Tongue (tissue), 2 donors: ENCODE results near the gene ARHGEF4. TPM values are rescaled to one million over a fixed set of nuclear protein-coding genes. Genes with fewer than 3 reads are reported as not detected.

Source experiments
- DNase-seq: peaks from one replicate; pipeline ENCODE4 v3.0.0-alpha.2; 2015
- total RNA-seq: library from RNA; depleted of rRNA; stranded (reverse); fragments of >200 nt; gene quantifications from one replicate; pipeline ENCODE4 v1.2.3, GENCODE V29; 2014

Gene ARHGEF4
- total RNA-seq, 1 donor from 2014 or later, result 48.5 TPM

GRCh38 chr2:131016826-131017741, 180.4 kb downstream of the ARHGEF4 start:
- peak; percentile 32 for DNase-seq

- no peak for DNase-seq
Observed at GRCh38 chr2:131022731-131023130, 186.0 kb downstream of the ARHGEF4 start.

- no peak for DNase-seq
Observed at GRCh38 chr2:131023758-131024157, 187.0 kb downstream of the ARHGEF4 start.

GRCh38 chr2:131026919-131027318, 190.2 kb downstream of the ARHGEF4 start:
- DNase-seq, result no peak

GRCh38 chr2:131027566-131028528, 191.1 kb downstream of the ARHGEF4 start:
- DNase-seq, result no peak

- no peak for DNase-seq
Observed at GRCh38 chr2:131029812-131030211, 193.1 kb downstream of the ARHGEF4 start.

- DNase-seq, result no peak
Observed at GRCh38 chr2:131030478-131030971, 193.8 kb downstream of the ARHGEF4 start.

- no peak for DNase-seq
Observed at GRCh38 chr2:131031431-131031841, 194.7 kb downstream of the ARHGEF4 start.

- DNase-seq, result no peak
Observed at GRCh38 chr2:131031875-131032274, 195.2 kb downstream of the ARHGEF4 start.

- DNase-seq, result no peak
Observed at GRCh38 chr2:131032393-131032836, 195.7 kb downstream of the ARHGEF4 start.

- no peak for DNase-seq
Observed at GRCh38 chr2:131033786-131034121, 197.0 kb downstream of the ARHGEF4 start.

GRCh38 chr2:131034122-131035051, 197.7 kb downstream of the ARHGEF4 start:
- peak; percentile 64 for DNase-seq

GRCh38 chr2:131035112-131035825, 198.6 kb downstream of the ARHGEF4 start:
- peak; percentile 22 for DNase-seq

- DNase-seq, result no peak
Observed at GRCh38 chr2:131035826-131036231, 199.1 kb downstream of the ARHGEF4 start.

- DNase-seq, result no peak
Observed at GRCh38 chr2:131036269-131036668, 199.6 kb downstream of the ARHGEF4 start.

GRCh38 chr2:131036696-131037397, 200.1 kb downstream of the ARHGEF4 start:
- no peak for DNase-seq

- DNase-seq, result no peak
Observed at GRCh38 chr2:131037398-131038257, 200.9 kb downstream of the ARHGEF4 start.

GRCh38 chr2:131038258-131039100, 201.8 kb downstream of the ARHGEF4 start:
- DNase-seq, result no peak
